GM23338 (cell line): ENCODE data around the gene PTK6. TPM values are rescaled to one million over a fixed set of nuclear protein-coding genes. Genes with fewer than 3 reads are reported as not detected.
"Not testable (repeated sequence)": the region's sequence is repeated elsewhere in the genome, so short reads cannot be mapped to it uniquely, and the experiment has no call there.

Experiments
- ATAC-seq: fragments of 200-7000 bp; cut with Tn5 transposase; 3 replicates; pipeline ENCODE4 v1.9.1; 2020
- DNase-seq: peaks from one replicate; pipeline ENCODE4 v3.0.0-alpha.2; 2015; ENCODE audit warnings: low spot score
- H2AFZ ChIP-seq: fragments of 200-600 bp; sonication (generic); 2 replicates; pipeline ENCODE4 v1.8.0; 2016; ENCODE audit warnings: antibody characterized with exemption, mild to moderate bottlenecking, moderate library complexity
- H3F3A ChIP-seq: fragments of 200-600 bp; sonication (generic); replicated peaks from 2 replicates; pipeline ENCODE4 v1.8.0; 2017; ENCODE audit warnings: antibody characterized with exemption, mixed run types, low read depth
- H3K27ac ChIP-seq: fragments of 200-600 bp; sonication (generic); 2 replicates; pipeline ENCODE4 v1.6.1; 2016; ENCODE audit warnings: low read depth
- H3K27me3 ChIP-seq: fragments of 200-600 bp; sonication (generic); 2 replicates; pipeline ENCODE4 v1.8.0; 2016; ENCODE audit warnings: mild to moderate bottlenecking, mixed run types, moderate library complexity; ENCODE audit not compliant: insufficient read depth
- H3K36me3 ChIP-seq: fragments of 200-600 bp; sonication (generic); 2 replicates; pipeline ENCODE4 v1.8.0; 2016; ENCODE audit warnings: mild to moderate bottlenecking; ENCODE audit not compliant: insufficient read depth
- H3K4me1 ChIP-seq: fragments of 200-600 bp; sonication (generic); 2 replicates; pipeline ENCODE4 v1.8.0; 2016; ENCODE audit warnings: mild to moderate bottlenecking, moderate library complexity; ENCODE audit not compliant: insufficient read depth
- H3K4me2 ChIP-seq: fragments of 200-600 bp; sonication (generic); 2 replicates; pipeline ENCODE4 v1.7.1; 2017; ENCODE audit warnings: mixed run types
- H3K4me3 ChIP-seq: fragments of 200-600 bp; sonication (generic); 2 replicates; pipeline ENCODE4 v1.6.1; 2016; ENCODE audit warnings: mixed run types
- H3K79me2 ChIP-seq: fragments of 200-600 bp; sonication (generic); replicated peaks from 2 replicates; pipeline ENCODE4 v1.8.0; 2017; ENCODE audit warnings: mild to moderate bottlenecking; ENCODE audit not compliant: insufficient read depth
- H3K9me2 ChIP-seq: fragments of 200-600 bp; sonication (generic); 2 replicates; pipeline ENCODE4 v1.8.0; 2017; ENCODE audit not compliant: insufficient read depth
- H4K20me1 ChIP-seq: fragments of 200-600 bp; sonication (generic); replicated peaks from 2 replicates; pipeline ENCODE4 v1.8.0; 2017; ENCODE audit warnings: mild to moderate bottlenecking; ENCODE audit not compliant: insufficient read depth
- H3K27ac Mint-ChIP-seq: 2 replicates; pipeline ENCODE4 v1.8.0; 2020; ENCODE audit warnings: inconsistent platforms, mild to moderate bottlenecking, moderate library complexity, mixed read lengths
- H3K27me3 Mint-ChIP-seq: 3 replicates; pipeline ENCODE4 v1.8.0; 2022; ENCODE audit warnings: low read depth, mild to moderate bottlenecking, moderate library complexity, mixed read lengths, inconsistent platforms; ENCODE audit not compliant: insufficient read depth, poor library complexity
- H3K36me3 Mint-ChIP-seq: 3 replicates; pipeline ENCODE4 v1.8.0; 2021; ENCODE audit warnings: low read depth, mild to moderate bottlenecking, inconsistent platforms, moderate library complexity, mixed read lengths
- H3K4me1 Mint-ChIP-seq: 3 replicates; pipeline ENCODE4 v1.8.0; 2020; ENCODE audit warnings: mild to moderate bottlenecking, inconsistent platforms, mixed read lengths
- H3K4me3 Mint-ChIP-seq: 3 replicates; pipeline ENCODE4 v1.8.0; 2021; ENCODE audit warnings: moderate library complexity, mild to moderate bottlenecking, inconsistent platforms, mixed read lengths
- H3K9me3 Mint-ChIP-seq: 3 replicates; pipeline ENCODE4 v1.8.0; 2020; ENCODE audit warnings: moderate library complexity, mild to moderate bottlenecking, inconsistent platforms, mixed read lengths
- EZH2phosphoT487 ChIP-seq: fragments of 200-600 bp; sonication (generic); IDR thresholded peaks from one replicate; pipeline ENCODE4 v1.8.1; 2018; ENCODE audit warnings: antibody characterized with exemption; ENCODE audit not compliant: unreplicated experiment
- polyA plus RNA-seq: library from polyadenylated mRNA; unstranded; fragments of >200 nt; fragmentation: Nextera tagmentation; extraction: Ambion mirVana; gene quantifications from 2 replicates; pipeline ENCODE4 v1.2.1, GENCODE V29; 2016
- total RNA-seq: library from RNA; depleted of rRNA; stranded (reverse); fragments of >200 nt; shearing (Covaris generic); gene quantifications from 2 replicates; pipeline ENCODE4 v1.2.3, GENCODE V29; 2014
- TF ChIP-seq, protein P1 (sequence below): fragments of 250-450 bp; sonication (Bioruptor Pico); IDR thresholded peaks from 2 replicates; pipeline ENCODE4 v1.5.0; 2020; ENCODE audit warnings: mild to moderate bottlenecking, moderate library complexity
- TF ChIP-seq, protein P2 (sequence below): IDR thresholded peaks from one replicate; pipeline ENCODE4 v1.6.1; 2018; ENCODE audit warnings: antibody characterized with exemption; ENCODE audit not compliant: unreplicated experiment

The PTK6 gene
- total and polyA plus RNA-seq, 2 experiments from 2014 or later, result 0.28 TPM; not detected in 1

DNA sequence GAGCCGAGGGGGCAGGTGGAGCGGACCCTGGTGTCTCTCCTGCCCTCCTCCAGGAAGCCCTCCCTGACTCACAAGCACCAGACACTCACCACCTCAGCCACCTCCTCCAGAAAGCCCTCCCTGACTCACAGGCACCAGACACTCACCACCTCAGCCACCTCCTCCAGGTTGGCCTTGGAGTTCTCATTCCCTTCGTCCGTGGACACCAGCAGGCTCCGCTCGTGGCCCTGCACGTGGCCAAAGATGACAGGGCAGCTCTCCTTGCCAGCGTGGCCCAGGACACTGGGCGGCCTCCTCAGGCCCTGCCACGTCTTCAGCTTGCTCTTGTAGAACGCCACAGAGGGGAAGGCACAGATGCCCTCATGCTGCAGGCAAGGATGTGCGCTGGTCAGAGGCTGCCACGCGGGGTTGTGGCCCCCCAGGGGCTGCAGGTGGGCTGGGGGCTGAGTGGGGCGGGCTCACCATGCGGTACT, 23.2 kb upstream of the PTK6 start (continued):
- TF ChIP-seq, protein P1, sequence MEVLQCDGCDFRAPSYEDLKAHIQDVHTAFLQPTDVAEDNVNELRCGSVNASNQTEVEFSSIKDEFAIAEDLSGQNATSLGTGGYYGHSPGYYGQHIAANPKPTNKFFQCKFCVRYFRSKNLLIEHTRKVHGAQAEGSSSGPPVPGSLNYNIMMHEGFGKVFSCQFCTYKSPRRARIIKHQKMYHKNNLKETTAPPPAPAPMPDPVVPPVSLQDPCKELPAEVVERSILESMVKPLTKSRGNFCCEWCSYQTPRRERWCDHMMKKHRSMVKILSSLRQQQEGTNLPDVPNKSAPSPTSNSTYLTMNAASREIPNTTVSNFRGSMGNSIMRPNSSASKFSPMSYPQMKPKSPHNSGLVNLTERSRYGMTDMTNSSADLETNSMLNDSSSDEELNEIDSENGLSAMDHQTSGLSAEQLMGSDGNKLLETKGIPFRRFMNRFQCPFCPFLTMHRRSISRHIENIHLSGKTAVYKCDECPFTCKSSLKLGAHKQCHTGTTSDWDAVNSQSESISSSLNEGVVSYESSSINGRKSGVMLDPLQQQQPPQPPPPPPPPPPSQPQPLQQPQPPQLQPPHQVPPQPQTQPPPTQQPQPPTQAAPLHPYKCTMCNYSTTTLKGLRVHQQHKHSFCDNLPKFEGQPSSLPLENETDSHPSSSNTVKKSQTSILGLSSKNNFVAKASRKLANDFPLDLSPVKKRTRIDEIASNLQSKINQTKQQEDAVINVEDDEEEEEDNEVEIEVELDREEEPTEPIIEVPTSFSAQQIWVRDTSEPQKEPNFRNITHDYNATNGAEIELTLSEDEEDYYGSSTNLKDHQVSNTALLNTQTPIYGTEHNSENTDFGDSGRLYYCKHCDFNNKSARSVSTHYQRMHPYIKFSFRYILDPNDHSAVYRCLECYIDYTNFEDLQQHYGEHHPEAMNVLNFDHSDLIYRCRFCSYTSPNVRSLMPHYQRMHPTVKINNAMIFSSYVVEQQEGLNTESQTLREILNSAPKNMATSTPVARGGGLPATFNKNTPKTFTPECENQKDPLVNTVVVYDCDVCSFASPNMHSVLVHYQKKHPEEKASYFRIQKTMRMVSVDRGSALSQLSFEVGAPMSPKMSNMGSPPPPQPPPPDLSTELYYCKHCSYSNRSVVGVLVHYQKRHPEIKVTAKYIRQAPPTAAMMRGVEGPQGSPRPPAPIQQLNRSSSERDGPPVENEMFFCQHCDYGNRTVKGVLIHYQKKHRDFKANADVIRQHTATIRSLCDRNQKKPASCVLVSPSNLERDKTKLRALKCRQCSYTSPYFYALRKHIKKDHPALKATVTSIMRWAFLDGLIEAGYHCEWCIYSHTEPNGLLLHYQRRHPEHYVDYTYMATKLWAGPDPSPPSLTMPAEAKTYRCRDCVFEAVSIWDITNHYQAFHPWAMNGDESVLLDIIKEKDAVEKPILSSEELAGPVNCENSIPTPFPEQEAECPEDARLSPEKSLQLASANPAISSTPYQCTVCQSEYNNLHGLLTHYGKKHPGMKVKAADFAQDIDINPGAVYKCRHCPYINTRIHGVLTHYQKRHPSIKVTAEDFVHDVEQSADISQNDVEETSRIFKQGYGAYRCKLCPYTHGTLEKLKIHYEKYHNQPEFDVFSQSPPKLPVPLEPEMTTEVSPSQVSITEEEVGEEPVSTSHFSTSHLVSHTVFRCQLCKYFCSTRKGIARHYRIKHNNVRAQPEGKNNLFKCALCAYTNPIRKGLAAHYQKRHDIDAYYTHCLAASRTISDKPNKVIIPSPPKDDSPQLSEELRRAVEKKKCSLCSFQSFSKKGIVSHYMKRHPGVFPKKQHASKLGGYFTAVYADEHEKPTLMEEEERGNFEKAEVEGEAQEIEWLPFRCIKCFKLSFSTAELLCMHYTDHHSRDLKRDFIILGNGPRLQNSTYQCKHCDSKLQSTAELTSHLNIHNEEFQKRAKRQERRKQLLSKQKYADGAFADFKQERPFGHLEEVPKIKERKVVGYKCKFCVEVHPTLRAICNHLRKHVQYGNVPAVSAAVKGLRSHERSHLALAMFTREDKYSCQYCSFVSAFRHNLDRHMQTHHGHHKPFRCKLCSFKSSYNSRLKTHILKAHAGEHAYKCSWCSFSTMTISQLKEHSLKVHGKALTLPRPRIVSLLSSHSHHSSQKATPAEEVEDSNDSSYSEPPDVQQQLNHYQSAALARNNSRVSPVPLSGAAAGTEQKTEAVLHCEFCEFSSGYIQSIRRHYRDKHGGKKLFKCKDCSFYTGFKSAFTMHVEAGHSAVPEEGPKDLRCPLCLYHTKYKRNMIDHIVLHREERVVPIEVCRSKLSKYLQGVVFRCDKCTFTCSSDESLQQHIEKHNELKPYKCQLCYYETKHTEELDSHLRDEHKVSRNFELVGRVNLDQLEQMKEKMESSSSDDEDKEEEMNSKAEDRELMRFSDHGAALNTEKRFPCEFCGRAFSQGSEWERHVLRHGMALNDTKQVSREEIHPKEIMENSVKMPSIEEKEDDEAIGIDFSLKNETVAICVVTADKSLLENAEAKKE (CRISPR knock-in tag), result no peak
- no peak for TF ChIP-seq EZH2phosphoT487
- TF ChIP-seq, protein P2, sequence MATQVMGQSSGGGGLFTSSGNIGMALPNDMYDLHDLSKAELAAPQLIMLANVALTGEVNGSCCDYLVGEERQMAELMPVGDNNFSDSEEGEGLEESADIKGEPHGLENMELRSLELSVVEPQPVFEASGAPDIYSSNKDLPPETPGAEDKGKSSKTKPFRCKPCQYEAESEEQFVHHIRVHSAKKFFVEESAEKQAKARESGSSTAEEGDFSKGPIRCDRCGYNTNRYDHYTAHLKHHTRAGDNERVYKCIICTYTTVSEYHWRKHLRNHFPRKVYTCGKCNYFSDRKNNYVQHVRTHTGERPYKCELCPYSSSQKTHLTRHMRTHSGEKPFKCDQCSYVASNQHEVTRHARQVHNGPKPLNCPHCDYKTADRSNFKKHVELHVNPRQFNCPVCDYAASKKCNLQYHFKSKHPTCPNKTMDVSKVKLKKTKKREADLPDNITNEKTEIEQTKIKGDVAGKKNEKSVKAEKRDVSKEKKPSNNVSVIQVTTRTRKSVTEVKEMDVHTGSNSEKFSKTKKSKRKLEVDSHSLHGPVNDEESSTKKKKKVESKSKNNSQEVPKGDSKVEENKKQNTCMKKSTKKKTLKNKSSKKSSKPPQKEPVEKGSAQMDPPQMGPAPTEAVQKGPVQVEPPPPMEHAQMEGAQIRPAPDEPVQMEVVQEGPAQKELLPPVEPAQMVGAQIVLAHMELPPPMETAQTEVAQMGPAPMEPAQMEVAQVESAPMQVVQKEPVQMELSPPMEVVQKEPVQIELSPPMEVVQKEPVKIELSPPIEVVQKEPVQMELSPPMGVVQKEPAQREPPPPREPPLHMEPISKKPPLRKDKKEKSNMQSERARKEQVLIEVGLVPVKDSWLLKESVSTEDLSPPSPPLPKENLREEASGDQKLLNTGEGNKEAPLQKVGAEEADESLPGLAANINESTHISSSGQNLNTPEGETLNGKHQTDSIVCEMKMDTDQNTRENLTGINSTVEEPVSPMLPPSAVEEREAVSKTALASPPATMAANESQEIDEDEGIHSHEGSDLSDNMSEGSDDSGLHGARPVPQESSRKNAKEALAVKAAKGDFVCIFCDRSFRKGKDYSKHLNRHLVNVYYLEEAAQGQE, result no peak

DNA sequence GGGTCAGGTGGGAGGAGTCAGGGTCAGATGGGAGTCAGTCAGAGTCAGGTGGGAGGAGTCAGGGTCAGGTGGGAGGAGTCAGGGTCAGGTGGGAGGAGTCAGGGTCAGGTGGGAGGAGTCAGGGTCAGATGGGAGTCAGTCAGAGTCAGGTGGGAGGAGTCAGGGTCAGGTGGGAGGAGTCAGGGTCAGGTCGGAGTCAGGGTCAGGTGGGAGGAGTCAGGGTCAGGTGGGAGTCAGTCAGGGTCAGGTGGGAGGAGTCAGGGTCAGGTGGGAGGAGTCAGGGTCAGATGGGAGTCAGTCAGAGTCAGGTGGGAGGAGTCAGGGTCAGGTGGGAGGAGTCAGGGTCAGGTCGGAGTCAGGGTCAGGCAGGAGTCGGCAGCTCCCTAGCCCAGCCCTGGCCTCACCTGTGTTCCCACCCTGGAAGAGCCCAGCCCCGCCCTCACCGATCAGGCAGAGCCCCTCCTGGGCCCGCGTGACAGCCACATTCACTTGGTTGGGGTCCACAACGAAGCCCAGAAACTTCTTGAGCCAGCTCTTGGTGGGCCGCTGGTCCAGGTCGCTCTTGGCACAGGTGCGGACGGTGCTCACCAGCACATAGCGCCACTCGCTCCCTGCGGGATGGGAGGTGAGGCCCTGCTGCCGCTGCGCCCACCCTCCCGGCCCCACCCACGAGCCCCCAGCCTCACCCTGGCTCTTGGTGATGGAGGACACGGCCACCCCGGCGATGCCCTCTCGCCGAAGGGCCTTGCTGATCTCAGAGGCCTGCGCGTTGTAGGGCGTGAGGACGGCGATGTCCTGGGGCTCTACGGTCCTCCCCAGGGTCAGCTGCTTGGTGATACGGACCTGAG, 22.5 kb upstream of the PTK6 start:
- H3K9me2 ChIP-seq, H3K4me2 ChIP-seq, H3K36me3 Mint-ChIP-seq, DNase-seq, H4K20me1 ChIP-seq, H3F3A ChIP-seq, H3K27me3 Mint-ChIP-seq, H3K27ac ChIP-seq, H3K4me3 ChIP-seq, H3K36me3 ChIP-seq, H3K4me1 Mint-ChIP-seq, H3K9me3 Mint-ChIP-seq, H3K27me3 ChIP-seq, H2AFZ ChIP-seq, H3K4me3 Mint-ChIP-seq, H3K79me2 ChIP-seq, H3K27ac Mint-ChIP-seq, H3K4me1 ChIP-seq: not testable (repeated sequence)
- peak; percentile 17 for ATAC-seq
